ENCODE measurements around the gene MTNR1A. TPM values are rescaled to one million over a fixed set of nuclear protein-coding genes. Genes with fewer than 3 reads are reported as not detected.

MTNR1A gene
- total RNA-seq, 1 donor from 2014 or later = 0.98 TPM

DNA sequence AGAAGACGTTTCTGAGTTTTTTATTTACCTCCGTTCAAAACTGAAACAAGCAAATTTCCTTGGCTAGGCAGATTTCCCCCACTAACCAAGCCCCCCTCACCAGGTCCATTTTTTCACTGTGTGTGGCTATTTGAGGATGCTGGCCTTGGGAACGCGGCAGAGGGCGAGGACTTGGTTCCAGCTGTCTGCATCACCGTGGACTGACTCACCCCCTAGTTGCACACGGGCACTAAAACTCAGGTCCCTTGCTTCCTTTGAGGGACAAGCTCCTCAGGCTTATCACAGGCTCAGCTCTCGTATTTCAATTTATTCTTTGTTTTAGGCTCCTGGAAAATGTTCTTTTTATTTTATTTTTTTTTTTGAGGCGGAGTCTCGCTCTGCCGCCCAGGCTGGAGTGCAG, 8.4 kb upstream of the MTNR1A start:
- Mint-ChIP-seq H3K4me3 (no peak overlapping the region), H3K36me3 (ENCODE audit: low read depth) (no peaks in the 10 kb centered on the region), H3K4me1 (no peaks in the 10 kb centered on the region), H3K9me3 (no peaks in the 10 kb centered on the region), H3K27me3 (ENCODE audit: low read depth) (no peaks in the 10 kb centered on the region), H3K27ac (ENCODE audit: unreplicated experiment) (no peak overlapping the region)
- TF ChIP-seq, protein P1, sequence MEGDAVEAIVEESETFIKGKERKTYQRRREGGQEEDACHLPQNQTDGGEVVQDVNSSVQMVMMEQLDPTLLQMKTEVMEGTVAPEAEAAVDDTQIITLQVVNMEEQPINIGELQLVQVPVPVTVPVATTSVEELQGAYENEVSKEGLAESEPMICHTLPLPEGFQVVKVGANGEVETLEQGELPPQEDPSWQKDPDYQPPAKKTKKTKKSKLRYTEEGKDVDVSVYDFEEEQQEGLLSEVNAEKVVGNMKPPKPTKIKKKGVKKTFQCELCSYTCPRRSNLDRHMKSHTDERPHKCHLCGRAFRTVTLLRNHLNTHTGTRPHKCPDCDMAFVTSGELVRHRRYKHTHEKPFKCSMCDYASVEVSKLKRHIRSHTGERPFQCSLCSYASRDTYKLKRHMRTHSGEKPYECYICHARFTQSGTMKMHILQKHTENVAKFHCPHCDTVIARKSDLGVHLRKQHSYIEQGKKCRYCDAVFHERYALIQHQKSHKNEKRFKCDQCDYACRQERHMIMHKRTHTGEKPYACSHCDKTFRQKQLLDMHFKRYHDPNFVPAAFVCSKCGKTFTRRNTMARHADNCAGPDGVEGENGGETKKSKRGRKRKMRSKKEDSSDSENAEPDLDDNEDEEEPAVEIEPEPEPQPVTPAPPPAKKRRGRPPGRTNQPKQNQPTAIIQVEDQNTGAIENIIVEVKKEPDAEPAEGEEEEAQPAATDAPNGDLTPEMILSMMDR (conservative IDR thresholded peaks at IDR 0.05) = no peak
- no peak for DNase-seq (ENCODE audit: low read depth, low spot score)

DNA sequence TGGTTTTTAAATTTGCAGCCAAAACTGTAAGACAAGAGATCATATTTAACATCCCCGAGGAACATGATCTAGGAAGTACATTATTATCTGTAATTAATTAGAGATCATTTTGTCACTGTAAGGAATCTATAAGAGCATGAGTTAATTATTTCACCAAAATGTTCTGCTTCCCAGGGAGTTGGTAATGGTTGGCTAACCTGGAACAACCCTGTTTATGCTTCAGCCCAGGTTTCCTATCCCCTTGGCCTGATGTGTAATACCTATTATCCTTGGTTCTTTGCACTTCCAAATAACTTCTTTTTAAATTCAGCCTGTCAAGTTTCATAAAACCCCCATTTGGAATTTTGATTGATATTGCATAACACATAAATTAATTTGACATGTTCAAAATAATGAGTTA, 6.4 kb upstream of the MTNR1A start:
- DNase-seq (ENCODE audit: low read depth, low spot score) = no peak
- H3K27me3 Mint-ChIP-seq (ENCODE audit: low read depth) = no peaks in the 10 kb centered on the region
- no peaks in the 10 kb centered on the region for H3K4me1 Mint-ChIP-seq
- H3K4me3 Mint-ChIP-seq = no peak overlapping the region
- TF ChIP-seq, protein P1 (conservative IDR thresholded peaks at IDR 0.05) = no peak
- H3K36me3 Mint-ChIP-seq (ENCODE audit: low read depth) = no peaks in the 10 kb centered on the region
- H3K9me3 Mint-ChIP-seq = no peaks in the 10 kb centered on the region
- H3K27ac Mint-ChIP-seq (ENCODE audit: unreplicated experiment) = no peak overlapping the region

DNA sequence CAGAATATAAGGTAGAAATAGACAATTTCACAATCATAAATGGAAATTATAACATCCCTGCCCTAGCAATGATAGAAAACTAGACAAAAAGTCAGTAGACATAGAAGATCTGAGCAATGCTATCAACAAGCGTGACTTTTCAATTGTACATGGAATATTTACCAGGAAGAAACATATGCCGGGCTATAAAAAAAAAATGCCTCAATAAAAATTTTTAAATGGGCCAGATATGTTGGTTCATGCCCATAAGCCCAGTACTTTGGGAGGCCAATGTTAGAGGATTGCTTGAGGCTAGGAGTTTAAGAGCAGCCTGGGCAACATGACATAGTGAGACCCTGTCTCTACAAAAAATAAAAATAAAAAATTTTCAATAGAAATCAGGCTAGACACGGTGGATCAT, 5.3 kb upstream of the MTNR1A start:
- Mint-ChIP-seq H3K36me3 (ENCODE audit: low read depth) (no peaks in the 10 kb centered on the region), H3K4me3 (no peak overlapping the region), H3K4me1 (peaks cover 3% of the 10 kb centered on the region), H3K9me3 (no peaks in the 10 kb centered on the region), H3K27me3 (ENCODE audit: low read depth) (peaks cover 3% of the 10 kb centered on the region), H3K27ac (ENCODE audit: unreplicated experiment) (no peak overlapping the region)
- no peak for DNase-seq (ENCODE audit: low read depth, low spot score)
- TF ChIP-seq, protein P1 (conservative IDR thresholded peaks at IDR 0.05) = no peak

DNA sequence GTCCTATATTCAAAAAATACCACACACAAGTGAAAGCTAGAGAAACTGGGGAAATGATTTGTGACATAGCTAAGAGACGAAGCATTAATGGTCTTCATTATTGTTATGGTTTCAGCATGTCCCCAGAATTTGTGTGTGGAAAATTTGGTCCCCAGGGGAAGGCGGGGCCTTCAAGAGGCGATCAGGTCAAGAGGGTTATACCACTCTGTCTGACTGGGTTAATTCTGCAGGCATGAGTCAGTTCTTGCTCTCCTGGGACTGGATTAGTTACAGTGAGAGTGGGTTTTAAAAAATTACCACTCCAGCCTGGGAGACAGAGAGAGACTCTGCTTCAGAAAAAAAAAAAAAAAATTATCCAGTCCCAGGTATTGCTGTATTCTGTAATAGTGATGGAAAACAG, 2.1 kb upstream of the MTNR1A start:
- H3K27ac Mint-ChIP-seq (ENCODE audit: unreplicated experiment) = no peak overlapping the region
- H3K4me1 Mint-ChIP-seq = peaks cover 12% of the 10 kb centered on the region
- no peaks in the 10 kb centered on the region for H3K9me3 Mint-ChIP-seq
- peak overlapping the region; percentile 69 for H3K4me3 Mint-ChIP-seq
- H3K27me3 Mint-ChIP-seq (ENCODE audit: low read depth) = peaks cover 18% of the 10 kb centered on the region
- TF ChIP-seq, protein P1 (conservative IDR thresholded peaks at IDR 0.05) = no peak
- DNase-seq (ENCODE audit: low read depth, low spot score) = no peak
- no peaks in the 10 kb centered on the region for H3K36me3 Mint-ChIP-seq (ENCODE audit: low read depth)

DNA sequence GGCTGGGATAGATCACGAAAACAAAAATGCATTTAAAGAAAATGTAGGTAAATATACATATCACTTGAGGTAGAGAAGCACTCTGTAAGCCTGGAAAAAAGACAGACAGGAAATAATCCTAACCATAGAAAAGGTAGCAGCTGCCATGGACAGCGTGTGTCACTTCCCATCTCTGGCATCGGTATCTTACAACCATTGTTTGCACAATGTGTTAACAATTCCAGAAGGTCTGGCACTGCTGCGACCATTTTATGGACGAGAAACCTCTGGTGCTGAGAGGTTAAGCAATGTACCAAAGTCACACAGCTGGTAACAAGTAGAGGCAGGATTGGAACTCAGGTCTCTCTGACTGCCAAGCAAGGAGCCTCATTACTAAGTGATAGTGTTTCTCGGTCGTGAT, 1.7 kb upstream of the MTNR1A start:
- Mint-ChIP-seq H3K9me3 (no peaks in the 10 kb centered on the region), H3K4me3 (peak overlapping the region; percentile 69), H3K4me1 (peaks cover 12% of the 10 kb centered on the region), H3K27me3 (ENCODE audit: low read depth) (peaks cover 19% of the 10 kb centered on the region), H3K27ac (ENCODE audit: unreplicated experiment) (no peak overlapping the region), H3K36me3 (ENCODE audit: low read depth) (no peaks in the 10 kb centered on the region)
- TF ChIP-seq, protein P1 (conservative IDR thresholded peaks at IDR 0.05) = no peak
- DNase-seq (ENCODE audit: low read depth, low spot score) = no peak

DNA sequence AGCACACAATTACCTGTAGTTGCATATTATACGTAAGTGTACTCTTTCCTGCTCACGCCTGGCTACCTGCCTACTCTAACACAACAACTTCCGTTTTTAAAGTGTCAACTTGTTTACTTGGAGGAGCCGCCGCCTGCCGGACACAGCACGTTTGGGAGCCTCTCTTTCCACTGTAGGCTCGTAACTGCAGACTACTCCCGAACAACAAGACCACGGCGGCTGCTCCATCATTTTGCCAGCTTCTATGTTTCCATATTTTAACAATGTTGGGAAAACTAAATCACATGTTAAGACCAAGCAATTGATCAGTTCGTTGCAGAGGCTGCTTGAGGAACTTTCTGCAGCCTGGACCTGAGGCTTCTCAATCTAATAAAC, 841 bp downstream of the MTNR1A start:
- TF ChIP-seq, protein P1 (conservative IDR thresholded peaks at IDR 0.05) = peak; percentile 57
- DNase-seq (ENCODE audit: low read depth, low spot score) = peak; percentile 41
- Mint-ChIP-seq H3K4me3 (peak overlapping the region; percentile 85), H3K27me3 (ENCODE audit: low read depth) (peaks cover 40% of the 10 kb centered on the region), H3K4me1 (peaks cover 12% of the 10 kb centered on the region), H3K27ac (ENCODE audit: unreplicated experiment) (no peak overlapping the region), H3K36me3 (ENCODE audit: low read depth) (no peaks in the 10 kb centered on the region), H3K9me3 (no peaks in the 10 kb centered on the region)

Measured in neural crest cell (in vitro differentiated cells).